ENCODE results near the gene POLN.

POLN gene

DNA sequence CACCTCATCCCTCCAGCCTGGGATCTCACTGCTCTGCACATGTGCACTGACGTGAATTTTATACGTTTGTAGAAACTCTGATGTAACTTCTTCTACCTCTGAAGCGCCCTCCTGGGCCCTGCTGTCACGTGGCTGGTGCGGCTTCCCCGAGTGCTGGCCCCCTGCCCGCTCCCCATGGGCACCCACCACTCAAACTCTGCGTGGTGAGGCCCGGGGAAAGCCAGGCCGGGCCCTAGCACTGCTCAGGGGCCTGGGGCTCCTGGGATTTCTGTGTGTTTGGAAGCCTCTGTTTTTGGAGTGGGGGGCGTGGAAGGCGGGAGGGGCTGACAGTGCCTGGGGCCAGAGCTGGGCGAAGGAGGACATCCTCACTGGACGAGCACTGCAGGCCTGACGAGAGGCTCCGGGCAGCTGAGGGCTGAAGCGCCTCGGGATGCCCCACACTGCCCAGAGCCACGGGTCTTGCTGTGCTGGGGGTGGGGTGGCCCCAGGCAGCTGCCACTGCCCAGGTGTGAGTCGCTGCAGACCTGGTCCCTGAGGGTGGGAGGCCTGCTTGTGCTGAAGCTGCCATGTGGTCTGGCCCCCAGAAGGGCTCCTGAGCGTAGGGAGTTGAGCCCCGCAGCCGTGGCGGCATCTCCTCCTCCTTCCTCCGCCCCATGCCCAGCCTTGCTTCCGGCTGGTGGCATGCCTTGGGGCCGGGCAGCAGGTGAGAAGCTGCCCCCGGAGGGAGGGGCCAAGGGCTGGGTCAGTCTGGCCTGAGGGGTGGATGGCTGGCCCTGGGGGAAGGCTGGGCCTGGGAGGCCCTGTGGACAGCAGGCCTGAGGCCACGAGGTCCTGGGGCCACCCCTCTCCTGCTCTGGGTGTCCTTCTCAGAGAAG is 175.1 kb downstream of the POLN start:
- DNase-seq: no peak

DNA sequence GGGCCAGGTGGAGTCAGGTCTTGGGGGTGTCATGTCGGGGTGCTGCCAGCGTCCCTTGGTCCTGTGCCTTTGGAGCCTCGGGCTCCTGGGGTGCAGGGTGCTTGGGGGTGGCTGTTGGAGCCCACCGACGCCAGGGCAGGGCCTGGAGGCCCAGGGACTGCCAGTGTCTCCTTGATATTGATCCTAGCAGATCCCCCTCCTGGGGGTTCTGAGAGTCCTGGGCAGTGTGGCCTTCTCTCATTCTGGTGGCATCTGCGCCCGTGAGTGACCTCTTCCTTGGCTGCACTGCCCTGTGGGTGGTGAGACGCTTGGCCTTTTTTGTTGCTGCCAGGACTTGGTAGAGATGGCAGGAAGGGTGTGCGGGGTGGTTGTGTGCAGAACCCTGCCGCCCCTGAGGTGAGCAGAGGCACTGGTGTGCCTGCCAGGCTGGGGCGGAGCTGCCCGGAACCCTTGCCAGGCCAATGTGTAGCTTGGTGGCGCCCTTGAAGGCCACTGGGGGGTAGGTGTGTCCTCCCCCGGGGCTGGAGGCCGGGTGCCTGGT is 175.8 kb downstream of the POLN start:
- DNase-seq: no peak

DNA sequence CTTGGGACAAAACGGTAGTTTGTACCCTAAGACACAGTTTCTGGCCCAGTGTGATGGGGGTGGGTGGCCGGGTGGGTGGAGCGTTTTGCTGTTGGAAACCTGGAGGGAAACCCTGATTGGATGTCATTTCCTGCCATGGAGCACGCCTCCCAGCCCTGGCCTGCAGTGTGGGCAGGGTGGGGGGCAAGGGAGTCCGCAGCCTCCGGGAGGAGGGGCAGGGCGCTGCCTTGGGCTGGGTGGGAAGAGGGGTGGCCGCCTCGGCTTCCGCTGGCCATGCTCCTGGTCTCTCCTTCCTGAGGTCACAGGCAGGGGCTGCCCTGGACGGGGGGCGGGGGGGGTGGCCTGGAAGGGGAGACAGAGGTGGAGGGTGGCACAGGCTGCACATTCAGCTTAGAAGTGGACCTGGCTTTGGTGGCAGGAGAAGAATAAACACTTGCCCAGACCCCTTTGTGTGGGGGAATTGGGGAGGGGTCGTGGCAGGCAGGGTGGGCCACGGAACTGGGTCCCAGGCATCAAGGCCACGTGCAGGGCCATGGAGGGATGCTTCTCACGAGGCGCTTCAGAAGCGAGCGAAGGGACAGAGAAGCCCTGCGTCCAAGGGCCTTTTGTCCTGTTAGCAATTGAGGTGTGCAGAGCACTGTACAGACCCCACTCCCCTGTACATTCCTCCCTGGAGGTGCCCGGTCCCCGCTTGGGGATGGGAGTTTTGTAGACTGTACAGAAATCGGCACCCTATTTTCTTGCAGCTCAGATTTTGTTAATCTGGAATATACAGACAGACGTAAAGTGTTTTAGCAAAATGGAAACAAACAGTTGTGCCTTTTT is 176.6 kb downstream of the POLN start:
- DNase-seq: no peak

DNA sequence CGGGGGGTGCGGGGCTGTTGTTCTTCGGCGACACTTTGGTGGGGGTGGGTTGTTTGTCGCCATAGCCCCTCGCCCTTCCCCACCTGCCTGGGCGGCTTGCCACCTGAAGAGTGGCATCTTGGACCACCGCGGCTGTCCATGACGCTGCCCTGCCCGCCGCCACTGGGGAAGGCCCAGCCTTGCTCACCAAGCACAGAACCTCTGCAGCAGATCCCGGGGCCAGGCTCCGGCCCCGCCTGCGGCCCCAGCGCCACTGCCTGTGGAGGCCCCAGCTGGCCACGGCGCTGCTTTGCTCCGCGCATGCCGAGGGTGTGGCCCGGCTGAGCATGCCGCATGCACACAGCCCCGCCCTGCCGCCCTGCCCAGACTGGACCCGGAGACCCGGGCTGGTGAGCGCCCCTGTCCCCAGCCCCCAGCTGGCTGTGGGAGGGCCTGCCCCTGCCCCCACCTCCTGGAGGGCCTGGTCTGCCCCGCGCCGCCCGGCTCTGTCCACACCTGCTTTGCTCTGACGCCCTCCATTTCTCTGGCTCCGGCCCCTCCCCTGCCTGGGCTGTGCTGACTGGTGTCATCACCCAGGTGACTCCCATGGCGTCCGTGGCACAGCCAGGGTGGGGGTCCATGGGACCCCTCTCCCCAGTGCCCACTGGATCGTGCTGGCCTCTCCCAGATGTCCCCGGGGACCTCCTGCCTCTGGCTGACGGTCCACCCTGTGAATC is 177.5 kb downstream of the POLN start:
- DNase-seq: no peak

DNA sequence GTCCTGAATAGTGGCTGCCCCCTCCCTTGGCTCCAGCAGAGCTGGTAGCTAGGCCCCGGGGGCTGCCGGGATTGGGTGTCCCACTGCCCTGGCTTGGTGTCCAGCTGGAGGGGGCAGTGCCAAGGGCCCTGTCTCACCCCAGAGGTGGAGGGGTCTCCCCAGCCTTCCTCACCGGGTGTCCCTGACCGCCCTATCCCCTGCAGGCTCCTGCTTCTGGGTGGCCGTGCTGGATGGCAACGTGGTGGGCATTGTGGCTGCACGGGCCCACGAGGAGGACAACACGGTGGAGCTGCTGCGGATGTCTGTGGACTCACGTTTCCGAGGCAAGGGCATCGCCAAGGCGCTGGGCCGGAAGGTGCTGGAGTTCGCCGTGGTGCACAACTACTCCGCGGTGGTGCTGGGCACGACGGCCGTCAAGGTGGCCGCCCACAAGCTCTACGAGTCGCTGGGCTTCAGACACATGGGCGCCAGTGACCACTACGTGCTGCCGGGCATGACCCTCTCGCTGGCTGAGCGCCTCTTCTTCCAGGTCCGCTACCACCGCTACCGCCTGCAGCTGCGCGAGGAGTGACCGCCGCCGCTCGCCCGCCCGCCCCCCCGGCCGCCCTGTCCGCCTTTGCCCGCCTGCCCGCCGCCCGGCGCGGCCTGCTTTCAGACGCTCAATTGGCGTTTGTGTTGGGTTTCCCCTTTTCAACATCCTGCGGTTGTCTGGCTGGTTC is 178.2 kb downstream of the POLN start:
- no peak for DNase-seq

DNA sequence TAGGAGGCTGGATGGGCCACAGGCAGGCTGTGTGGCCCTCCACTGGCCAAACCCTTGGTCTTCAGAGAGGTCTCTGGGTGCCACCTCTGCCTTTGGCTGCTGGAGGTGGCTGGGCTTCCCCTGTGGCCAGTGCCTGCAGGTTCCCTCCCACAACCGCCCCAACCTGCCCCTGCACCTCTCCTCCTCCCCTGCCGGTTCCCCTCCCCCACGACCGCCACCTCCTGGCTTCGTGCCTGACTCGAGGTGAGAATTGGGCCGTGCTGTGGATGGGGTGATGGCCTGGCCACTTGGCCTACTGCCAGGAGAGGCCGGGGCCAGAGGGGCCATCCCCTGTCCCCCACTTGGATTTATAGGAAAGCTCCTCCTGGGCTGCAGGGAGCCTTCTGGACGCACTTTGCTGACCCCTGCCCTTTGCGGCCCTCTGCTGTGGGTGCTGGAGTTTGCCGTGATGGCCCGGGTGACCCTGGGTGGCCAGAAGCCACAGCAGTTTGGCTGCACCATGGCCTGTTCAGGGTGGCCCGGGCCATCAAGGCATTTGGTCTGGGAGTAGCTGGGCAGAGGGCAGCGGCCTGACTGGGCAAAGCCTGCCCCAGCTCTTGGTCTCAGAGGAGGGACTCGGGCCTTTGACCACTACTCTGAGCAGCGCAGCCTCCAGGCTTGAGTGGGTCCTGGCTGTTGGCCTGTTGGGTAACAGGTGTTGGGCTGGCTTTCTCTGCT is 179.0 kb downstream of the POLN start:
- no peak for DNase-seq

DNA sequence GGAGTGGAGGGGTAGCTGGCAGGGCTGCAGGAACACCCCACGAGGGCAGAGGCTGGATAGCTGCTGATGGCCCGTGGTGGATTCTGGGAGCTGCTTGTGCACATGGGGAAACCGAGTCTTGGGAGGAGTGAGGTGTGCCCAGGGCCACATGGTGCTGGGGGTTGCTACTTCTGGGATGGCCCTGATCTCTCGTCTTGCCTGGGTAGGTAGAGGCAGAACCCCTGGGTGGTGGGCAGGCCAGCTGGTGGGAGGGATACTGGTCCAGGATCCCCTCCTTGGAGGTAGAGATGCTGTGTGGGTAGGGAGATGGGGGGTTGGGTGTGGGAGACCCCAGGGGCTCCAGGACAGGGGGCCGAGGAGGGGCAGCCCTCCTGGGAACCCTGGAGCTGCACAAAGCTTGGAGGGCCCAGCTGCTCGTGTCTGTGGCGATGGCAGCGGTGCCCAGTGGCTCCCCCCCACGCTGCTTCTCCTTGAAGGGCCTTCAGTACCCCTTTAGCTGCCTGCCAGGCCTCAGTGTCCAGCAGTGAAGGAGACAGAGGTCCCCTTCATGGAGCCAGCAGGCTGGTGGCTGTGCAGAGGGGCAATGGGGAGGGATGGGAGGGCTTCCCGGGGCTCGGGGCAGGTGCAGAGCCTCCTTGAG is 179.6 kb downstream of the POLN start:
- DNase-seq: no peak

DNA sequence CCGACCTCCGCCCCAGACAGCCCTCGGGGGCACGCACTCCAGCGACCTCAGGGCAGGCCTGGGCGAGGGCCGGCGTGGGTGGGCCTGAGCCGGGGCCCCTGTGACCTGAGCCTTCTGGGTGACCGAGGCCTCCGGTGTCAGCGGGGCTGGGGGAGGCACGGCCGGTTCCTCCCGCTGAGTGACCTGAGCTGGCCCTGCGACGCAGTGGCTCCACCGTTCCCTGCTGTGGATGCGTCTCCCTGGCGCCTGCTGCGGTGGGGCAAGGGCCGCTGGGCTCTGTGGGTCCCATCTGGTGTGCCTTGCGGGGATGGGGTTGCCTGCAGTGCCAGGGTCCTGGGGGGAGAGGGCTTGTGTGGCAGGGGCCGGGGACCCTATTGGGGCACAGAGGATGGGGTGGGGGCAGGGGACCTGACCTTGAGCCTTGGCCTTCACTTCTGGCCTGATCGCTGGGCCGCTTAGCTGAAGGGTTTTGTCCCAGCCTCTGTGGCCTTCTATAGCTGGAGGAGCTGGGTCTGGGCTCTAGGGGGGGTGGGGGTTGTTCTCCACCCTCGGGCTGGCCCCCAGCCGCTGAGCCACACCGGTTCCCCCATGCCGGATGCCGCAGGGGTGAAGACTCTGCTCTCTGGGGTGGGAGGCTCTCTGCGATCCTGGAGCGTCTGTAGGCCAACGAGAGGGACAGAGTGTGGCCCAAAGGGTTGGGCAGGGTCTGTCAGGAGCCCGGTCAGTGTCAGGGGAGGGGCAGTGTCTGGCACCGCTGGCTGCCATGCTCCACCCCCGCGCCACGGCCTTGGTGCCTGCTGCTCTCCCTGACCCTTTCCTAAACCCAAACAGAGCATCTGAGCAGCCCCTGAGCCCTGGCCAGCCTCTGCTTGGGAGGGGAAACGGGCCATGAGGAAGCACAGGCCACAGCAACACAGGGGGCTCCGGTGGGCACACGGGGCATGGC is 180.5 kb downstream of the POLN start:
- DNase-seq: no peak

DNA sequence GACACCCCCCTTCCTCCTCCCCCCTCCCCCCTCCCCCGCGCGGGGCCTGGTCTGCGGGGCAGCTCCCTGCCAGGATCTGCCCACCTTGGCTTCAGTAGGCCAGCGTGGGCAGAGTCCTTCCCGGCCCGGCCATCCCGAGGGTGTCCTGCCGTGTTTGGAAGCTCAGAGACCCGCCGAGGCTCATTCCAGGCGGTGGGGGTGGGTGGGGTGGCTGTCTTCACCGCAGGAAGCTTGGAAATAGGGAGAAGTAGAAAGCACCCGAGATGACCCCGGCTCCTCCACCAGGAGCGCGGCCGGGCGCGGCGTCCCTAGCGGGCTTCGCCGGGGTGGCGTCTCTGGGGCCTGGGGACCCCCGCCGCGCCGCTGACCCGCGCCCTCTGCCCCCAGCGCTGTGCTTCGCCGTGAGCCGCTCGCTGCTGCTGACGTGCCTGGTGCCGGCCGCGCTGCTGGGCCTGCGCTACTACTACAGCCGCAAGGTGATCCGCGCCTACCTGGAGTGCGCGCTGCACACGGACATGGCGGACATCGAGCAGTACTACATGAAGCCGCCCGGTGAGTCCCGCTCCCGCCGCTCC is 181.2 kb downstream of the POLN start:
- no peak for DNase-seq

DNA sequence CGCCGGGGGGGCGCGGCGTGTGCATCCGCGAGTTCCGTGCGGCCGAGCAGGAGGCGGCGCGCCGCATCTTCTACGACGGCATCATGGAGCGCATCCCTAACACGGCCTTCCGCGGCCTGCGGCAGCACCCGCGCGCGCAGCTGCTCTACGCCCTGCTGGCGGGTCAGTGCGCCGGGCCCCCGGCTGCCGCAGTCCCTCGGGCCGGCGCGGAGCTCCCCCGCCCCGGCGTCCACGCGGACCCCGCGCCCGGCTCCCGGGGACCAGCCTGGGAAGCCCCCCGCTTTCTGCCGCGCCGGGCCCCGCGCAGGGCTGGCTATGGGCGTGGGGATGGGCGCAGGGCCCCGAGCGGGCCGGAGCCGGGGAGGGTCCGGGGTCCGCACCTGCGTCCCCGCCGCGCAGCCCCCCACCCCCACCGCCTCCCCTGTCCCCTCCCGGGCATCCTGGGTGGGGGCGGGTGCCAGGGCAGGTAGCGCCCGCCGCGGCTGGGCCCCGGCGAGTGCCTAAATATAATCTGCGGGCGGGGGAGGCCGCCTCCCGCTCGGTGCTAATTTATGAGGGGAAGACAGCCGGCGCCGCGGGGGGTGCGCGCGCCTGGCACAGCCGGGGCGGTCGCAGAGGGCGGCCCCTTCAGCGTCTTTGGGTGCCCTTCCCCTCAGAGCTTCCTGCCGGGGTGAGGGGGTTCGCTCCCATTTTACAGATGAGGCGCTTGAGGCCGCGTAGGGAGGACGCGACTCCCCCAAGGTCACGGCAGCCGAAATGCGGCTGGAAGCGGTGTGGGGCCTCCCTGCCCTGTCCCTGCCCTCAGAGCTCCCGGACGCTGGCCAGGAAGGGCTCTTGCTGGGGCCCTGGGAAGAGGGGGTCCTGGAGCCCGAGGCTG is 182.0 kb downstream of the POLN start:
- no peak for DNase-seq

DNA sequence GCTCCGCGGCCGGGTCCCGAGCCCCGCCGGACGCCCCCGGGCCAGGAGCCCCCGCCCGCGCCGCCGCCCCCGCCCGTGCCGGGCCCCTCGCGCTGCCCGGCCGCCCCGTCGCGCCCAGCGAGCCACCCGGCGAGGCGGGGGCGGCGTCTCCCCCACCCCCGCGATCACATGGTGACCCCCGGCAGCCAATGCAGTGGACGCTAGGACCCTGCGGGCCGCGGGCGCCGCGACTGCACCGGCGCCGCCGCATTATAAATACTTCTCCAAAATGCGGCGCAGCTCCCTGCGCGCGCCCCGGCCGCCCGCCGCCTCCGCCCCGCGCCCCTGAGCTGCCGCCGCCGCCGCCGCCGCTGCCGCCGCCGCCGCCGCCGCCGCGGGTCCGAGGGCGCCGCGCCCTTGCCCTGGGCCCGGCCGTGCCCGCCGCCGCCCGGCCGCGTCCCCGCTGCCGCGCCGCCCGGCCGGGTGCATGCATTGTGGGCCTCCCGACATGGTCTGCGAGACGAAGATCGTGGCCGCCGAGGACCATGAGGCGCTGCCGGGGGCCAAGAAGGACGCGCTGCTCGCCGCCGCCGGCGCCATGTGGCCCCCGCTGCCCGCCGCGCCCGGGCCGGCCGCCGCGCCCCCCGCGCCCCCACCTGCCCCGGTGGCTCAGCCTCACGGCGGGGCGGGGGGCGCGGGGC is 182.7 kb downstream of the POLN start, which contains the start of gene NAT8L:
TSS of gene NAT8L (plus strand) at position 282 of the 680 bp plus-strand sequence. CDS start at position 467, 185 bp downstream.
- no peak for DNase-seq

DNA sequence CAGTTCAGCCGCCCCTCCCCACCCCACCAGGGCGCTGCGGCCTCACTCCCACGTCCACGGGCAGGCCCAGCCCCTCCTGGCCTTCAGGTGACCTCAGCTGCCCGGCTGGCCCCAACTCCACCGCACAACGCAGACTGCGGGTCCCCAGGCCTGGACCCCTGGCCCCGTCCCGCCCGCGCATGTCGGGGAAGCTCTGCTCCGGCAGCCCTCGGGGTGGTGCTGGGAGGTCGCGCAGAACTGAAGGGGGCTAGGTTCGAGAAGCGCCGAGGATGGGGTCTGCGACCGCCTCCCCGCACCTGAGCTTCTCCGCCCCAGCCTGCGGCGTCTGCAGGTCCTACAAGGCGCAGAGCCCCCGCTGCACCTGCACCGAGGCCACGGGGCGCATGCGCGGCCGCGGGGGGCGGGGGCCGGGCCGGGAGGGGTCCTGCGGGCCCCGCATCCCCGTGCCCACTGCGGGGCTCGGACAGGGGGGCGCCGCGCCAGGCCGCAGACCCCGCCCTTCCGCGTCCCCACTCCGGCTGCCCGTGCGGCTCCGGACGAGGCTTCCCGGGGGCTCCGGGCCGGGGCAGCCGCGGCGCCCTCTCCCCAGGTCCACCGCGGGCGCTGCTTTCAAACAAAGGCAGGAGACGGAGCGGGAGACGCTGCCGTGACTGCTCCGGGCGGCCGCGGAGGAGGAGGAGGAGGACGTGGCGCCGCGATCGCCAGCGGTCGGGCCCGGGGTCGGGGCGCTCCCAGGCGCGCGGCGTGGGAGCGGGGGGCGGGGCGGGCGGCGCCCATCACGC is 183.5 kb downstream of the POLN start:
- DNase-seq: no peak

DNA sequence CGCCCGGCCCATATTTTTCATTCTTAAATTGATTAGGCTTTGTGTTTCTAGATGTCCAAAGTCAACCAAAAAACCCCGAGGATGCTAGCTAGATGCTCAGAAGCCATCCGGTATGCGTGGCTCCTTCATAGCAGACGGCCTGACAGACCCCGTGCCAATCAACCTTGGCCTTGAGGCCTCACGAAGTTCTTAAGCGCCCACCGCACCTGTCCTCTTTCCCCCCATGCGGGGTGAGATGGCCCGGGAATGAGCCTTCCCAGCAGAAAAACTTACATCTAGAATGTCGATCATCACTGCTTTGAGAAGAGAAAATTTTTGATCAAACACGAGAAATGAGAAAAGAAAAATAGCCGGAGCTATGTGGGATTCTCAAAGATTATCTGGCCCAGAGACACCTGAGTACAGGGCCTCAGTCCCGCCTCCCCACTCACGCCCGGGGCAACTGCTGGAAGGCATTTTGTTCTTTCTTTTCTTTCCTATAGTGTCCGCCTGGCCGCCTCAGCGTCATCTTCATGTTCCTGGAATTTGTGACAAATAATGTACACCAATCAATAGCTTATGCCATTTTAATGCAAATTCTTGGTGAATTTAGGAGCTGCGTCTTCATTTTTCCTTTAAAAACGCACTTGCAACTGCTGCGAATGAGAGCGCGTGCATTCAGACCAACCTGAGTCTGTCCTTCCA is 184.4 kb downstream of the POLN start:
- no peak for DNase-seq

DNA sequence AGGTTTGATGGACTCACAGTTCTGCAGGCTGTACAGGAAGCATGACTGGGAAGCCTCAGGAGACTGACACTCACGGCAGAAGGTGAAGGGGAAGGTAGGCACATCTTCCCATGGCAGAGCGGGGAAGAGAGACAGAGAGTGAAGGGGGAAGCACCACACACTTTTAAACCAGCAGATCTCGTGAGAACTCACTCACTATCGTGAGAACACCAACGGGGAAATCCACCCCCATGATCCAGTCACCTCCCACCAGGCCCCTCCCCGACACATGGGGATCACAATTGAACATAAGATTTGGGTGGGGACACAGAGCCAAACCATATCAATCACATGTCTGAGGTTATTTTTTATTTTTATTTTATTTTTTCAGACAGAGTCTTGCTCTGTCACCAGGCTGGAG is 187.7 kb downstream of the POLN start:
- no peak for DNase-seq

DNA sequence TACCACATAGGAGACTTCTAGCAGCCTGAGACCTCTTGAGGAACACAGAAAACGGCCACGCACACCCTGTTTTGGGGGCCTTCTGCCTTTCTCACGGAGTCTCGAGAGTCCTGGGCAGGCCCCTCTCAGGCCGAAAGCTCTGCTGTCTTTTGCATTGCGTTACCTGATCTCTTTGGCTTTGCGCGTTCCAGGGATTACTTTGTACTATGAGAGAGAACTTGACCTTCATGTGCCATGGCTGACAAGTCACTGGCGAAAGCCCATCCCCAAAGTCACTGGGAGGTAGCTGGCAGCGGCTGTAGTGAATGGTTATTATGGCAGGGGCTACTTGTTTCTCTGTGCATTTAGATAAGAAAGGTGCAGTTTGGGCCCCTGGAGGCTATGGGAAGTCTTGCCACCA is 190.8 kb downstream of the POLN start:
- no peak for DNase-seq

DNA sequence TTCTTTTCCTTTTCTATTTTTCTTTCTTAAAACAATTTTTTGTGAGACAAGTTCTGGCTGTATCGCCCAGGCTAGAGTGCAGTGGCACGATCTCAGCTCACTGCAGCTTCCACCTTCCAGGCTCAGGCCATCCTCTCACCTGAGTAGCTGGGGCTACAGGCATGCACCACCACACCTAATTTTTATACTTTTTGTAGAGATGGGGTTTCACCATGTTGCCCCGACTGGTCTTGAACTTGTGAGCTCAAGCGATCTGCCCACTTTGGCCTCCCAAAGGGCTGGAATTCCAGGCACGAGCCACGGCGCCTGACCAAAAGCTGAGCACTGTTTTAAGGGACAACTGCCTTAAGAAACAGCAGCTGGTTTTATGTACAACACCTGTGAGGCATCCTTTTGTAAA is 192.1 kb downstream of the POLN start:
- no peak for DNase-seq
